HepG2 (cell line): ENCODE measurements around the gene ZNF264.

Experiments
- GABPB1 ChIP-seq: IDR thresholded peaks from 2 replicates; pipeline ENCODE4 v1.6.1; 2016; ENCODE audit warnings: mild to moderate bottlenecking, missing genetic modification reagents, moderate library complexity, missing compliant biosample characterization
- MXI1 ChIP-seq: IDR thresholded peaks from 3 replicates; pipeline ENCODE4 v1.6.1; 2012; ENCODE audit warnings: low read depth, low read length, inconsistent platforms, borderline replicate concordance
- NR2F2 ChIP-seq: IDR thresholded peaks from 2 replicates; pipeline ENCODE4 v1.6.1; 2012; ENCODE audit warnings: low read depth, inconsistent platforms, borderline replicate concordance
- SIN3A ChIP-seq: IDR thresholded peaks from 2 replicates; pipeline ENCODE4 v1.6.1; 2011; ENCODE audit warnings: low read depth, mild to moderate bottlenecking, control low read depth, low read length, borderline replicate concordance
- SNRNP70 ChIP-seq: fragments of 200-400 bp; formaldehyde crosslinking; IDR thresholded peaks from 2 replicates; pipeline ENCODE4 v1.6.1; 2017; ENCODE audit warnings: mild to moderate bottlenecking, low read depth, low read length, moderate library complexity
- TBL1XR1 ChIP-seq: fragments of 150-350 bp; IDR thresholded peaks from 2 replicates; pipeline ENCODE4 v1.6.1; 2014; ENCODE audit warnings: borderline replicate concordance, low read length; ENCODE audit not compliant: partially characterized antibody
- ZBTB8A ChIP-seq: sonication (generic); formaldehyde crosslinking; IDR thresholded peaks from 2 replicates; pipeline ENCODE4 v1.4.0; 2020; ENCODE audit warnings: mild to moderate bottlenecking, low read depth, missing genetic modification reagents, borderline replicate concordance
- ZNF274 ChIP-seq: sonication (generic); formaldehyde crosslinking; IDR thresholded peaks from 2 replicates; pipeline ENCODE4 v1.5.1; 2020; ENCODE audit warnings: mild to moderate bottlenecking, missing genetic modification reagents
- ZNF563 ChIP-seq: sonication (generic); formaldehyde crosslinking; IDR thresholded peaks from 2 replicates; pipeline ENCODE4 v1.8.0; 2022; ENCODE audit warnings: mild to moderate bottlenecking, moderate library complexity, missing genetic modification reagents
- ZNF567 ChIP-seq: sonication (generic); formaldehyde crosslinking; IDR thresholded peaks from 2 replicates; pipeline ENCODE4 v1.8.1; 2023; ENCODE audit warnings: mild to moderate bottlenecking, missing genetic modification reagents, borderline replicate concordance
- ZNF768 ChIP-seq: sonication (generic); formaldehyde crosslinking; IDR thresholded peaks from 2 replicates; pipeline ENCODE4 v1.4.0; 2020; ENCODE audit warnings: missing genetic modification reagents
- ZZZ3 ChIP-seq: sonication (generic); formaldehyde crosslinking; IDR thresholded peaks from 2 replicates; pipeline ENCODE4 v1.4.0; 2020; ENCODE audit warnings: missing genetic modification reagents, mild to moderate bottlenecking, borderline replicate concordance
- TF ChIP-seq, protein P1 (sequence below): sonication (generic); formaldehyde crosslinking; IDR thresholded peaks from 2 replicates; pipeline ENCODE4 v1.5.0; 2020; ENCODE audit warnings: mild to moderate bottlenecking, missing genetic modification reagents
- TF ChIP-seq, protein P2 (sequence below): sonication (generic); formaldehyde crosslinking; IDR thresholded peaks from 2 replicates; pipeline ENCODE4 v1.5.0; 2020; ENCODE audit warnings: mild to moderate bottlenecking, missing genetic modification reagents, moderate library complexity

DNA sequence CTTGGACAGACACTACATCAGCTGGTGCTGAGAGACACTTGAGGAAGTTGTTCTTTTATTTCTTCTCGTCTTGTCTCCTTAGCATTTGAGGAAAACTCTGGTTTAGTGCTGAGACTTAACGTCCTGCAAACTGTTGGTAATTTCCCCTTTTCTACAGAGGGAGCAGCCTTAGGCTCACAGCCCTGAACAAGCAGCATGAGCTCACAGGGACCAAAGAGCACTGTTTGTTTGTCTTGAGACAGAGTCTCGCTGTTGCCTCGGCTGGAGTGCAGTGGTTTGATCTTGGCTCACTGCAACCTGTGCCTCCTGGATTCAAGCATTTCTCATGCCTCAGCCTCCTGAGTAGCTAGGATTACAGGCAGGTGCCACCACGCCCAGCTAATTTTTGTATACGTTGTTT, 54.7 kb downstream of the ZNF264 start:
- no peak for TF ChIP-seq ZNF567 (CRISPR knock-in tag)
- TF ChIP-seq, protein P1, sequence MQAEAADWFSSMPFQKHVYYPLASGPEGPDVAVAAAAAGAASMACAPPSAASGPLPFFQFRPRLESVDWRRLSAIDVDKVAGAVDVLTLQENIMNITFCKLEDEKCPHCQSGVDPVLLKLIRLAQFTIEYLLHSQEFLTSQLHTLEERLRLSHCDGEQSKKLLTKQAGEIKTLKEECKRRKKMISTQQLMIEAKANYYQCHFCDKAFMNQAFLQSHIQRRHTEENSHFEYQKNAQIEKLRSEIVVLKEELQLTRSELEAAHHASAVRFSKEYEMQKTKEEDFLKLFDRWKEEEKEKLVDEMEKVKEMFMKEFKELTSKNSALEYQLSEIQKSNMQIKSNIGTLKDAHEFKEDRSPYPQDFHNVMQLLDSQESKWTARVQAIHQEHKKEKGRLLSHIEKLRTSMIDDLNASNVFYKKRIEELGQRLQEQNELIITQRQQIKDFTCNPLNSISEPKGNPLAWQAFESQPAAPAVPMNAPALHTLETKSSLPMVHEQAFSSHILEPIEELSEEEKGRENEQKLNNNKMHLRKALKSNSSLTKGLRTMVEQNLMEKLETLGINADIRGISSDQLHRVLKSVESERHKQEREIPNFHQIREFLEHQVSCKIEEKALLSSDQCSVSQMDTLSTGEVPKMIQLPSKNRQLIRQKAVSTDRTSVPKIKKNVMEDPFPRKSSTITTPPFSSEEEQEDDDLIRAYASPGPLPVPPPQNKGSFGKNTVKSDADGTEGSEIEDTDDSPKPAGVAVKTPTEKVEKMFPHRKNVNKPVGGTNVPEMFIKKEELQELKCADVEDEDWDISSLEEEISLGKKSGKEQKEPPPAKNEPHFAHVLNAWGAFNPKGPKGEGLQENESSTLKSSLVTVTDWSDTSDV = no peak
- no peak for TF ChIP-seq SNRNP70
- TF ChIP-seq ZNF768 (CRISPR knock-in tag) = no peak
- no peak; the same call in 2 of the 3 replicates for TF ChIP-seq MXI1
- no peak for TF ChIP-seq NR2F2
- TF ChIP-seq ZZZ3 (CRISPR knock-in tag) = no peak
- no peak for TF ChIP-seq GABPB1 (CRISPR knock-in tag)
- TF ChIP-seq SIN3A = no peak
- no peak for TF ChIP-seq ZNF563 (CRISPR knock-in tag)
- TF ChIP-seq ZNF274 (CRISPR knock-in tag) = no peak
- no peak for TF ChIP-seq TBL1XR1
- TF ChIP-seq, protein P2, sequence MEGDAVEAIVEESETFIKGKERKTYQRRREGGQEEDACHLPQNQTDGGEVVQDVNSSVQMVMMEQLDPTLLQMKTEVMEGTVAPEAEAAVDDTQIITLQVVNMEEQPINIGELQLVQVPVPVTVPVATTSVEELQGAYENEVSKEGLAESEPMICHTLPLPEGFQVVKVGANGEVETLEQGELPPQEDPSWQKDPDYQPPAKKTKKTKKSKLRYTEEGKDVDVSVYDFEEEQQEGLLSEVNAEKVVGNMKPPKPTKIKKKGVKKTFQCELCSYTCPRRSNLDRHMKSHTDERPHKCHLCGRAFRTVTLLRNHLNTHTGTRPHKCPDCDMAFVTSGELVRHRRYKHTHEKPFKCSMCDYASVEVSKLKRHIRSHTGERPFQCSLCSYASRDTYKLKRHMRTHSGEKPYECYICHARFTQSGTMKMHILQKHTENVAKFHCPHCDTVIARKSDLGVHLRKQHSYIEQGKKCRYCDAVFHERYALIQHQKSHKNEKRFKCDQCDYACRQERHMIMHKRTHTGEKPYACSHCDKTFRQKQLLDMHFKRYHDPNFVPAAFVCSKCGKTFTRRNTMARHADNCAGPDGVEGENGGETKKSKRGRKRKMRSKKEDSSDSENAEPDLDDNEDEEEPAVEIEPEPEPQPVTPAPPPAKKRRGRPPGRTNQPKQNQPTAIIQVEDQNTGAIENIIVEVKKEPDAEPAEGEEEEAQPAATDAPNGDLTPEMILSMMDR = no peak
- no peak for TF ChIP-seq ZBTB8A (CRISPR knock-in tag)
